GM12874 (cell line): Measurements from ENCODE around the gene ARL6IP4.

Experiments
- CTCF ChIP-seq: IDR thresholded peaks from 2 replicates; pipeline ENCODE4 v1.5.1; 2011; ENCODE audit warnings: low read depth, mild to moderate bottlenecking, control low read depth, low read length, moderate library complexity; ENCODE audit not compliant: insufficient read depth

Gene ARL6IP4

GRCh38 chr12:122975790-122976647, 4.5 kb upstream of the ARL6IP4 start:
- no peak for TF ChIP-seq CTCF

- TF ChIP-seq CTCF = no peak
These were observed 3.9 kb upstream of the ARL6IP4 start for GRCh38 chr12:122976648-122976975.

GRCh38 chr12:122977153-122977552, 3.3 kb upstream of the ARL6IP4 start:
- no peak for TF ChIP-seq CTCF

- no peak for TF ChIP-seq CTCF
These were observed 2.7 kb upstream of the ARL6IP4 start for GRCh38 chr12:122977655-122978392.

- TF ChIP-seq CTCF = no peak
These were observed 1.9 kb upstream of the ARL6IP4 start for GRCh38 chr12:122978507-122978955.

- TF ChIP-seq CTCF = no peak
These were observed 1.2 kb upstream of the ARL6IP4 start for GRCh38 chr12:122979001-122979907.

- TF ChIP-seq CTCF = no peak
These were observed 636 bp upstream of the ARL6IP4 start for GRCh38 chr12:122979908-122980182.
